ENCODE measurements around the gene VWA8. TPM values are rescaled to one million over a fixed set of nuclear protein-coding genes. Genes with fewer than 3 reads are reported as not detected.

Gene VWA8
- total RNA-seq, 4 donors from 2014 or later = 19.5 to 26.2 (median 21.6) TPM

DNA sequence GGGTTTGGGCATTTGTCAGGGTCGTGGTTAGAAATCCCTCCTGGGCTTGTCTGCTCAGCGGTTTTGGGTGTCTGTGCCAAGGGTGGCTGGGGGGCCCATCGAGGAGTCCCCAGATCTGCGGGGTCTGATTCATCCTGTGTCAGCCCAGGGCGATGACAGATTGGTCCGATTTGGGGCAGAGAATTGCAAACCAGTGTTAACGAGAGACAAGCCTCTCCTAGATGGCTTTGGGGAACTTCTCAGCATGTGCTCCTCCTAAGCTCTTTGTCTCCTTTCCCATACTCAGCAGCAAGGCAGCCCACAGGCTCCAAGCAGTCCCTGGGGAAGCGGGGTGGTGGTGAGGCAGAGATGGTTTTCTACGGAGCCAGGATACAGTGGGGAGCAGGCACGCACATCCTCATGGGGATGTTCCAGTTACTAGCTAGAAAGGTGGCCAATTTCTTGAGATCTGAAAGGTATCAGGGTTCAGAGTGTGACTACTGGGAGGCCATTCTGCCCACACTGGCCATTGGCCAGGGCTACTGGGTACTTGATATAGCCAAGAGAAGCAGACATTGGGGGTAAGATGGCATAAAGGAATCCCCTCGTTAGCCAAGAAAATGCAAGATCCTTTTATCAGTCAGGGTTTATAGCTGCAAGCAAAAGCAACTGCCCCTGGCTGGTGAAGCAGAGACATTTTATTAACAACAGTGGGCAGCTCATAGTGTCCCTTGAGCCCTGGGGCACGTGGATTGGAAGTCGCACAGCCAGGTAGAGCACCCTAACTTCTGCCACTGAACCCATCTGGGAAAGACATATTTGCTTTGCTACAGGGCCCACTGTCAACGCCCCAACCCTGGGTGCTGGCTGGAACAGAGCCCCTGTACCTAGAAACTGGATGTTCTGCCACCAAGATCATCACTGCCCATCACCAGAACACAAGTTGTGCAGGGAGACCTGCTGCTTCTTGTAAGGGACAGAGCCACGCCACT is 440.0 kb downstream of the VWA8 start:
- no peaks in the 10 kb centered on the region for H3K9me3 ChIP-seq
- intact Hi-C loops (cut with DNase I) = no loop called here
- H3K4me3 ChIP-seq = no peak overlapping the region
- no peaks in the 10 kb centered on the region for H3K36me3 ChIP-seq
- no peak overlapping the region for H3K27ac ChIP-seq (replicated peaks in 1 of 4)
- no peak for TF ChIP-seq POLR2AphosphoS5 (IDR thresholded peaks at IDR 0.05)
- TF ChIP-seq EP300 (IDR thresholded peaks at IDR 0.05) = no peak
- no peak for TF ChIP-seq POLR2A (IDR thresholded peaks at IDR 0.05; ENCODE audit: low read depth)
- no peak for TF ChIP-seq CTCF (IDR thresholded peaks at IDR 0.05)
- no peak for DNase-seq (ENCODE audit: extremely low spot score)
- no peaks in the 10 kb centered on the region for H3K27me3 ChIP-seq
- WGBS = 96% methylated on average over 14 of the region's 15 CpGs
- no peaks in the 10 kb centered on the region for H3K4me1 ChIP-seq

GRCh38 chr13:41520016-41520659 is 440.8 kb downstream of the VWA8 start:
- Histone ChIP-seq H3K27me3 (no peaks in the 10 kb centered on the region), H3K9me3 (no peaks in the 10 kb centered on the region), H3K4me1 (no peaks in the 10 kb centered on the region), H3K4me3 (no peak overlapping the region), H3K36me3 (no peaks in the 10 kb centered on the region), H3K27ac (replicated peaks in 1 of 4) (no peak overlapping the region)
- intact Hi-C loops (cut with DNase I) = no loop called here
- 90% methylated on average over 7 of the region's 7 CpGs for WGBS
- no peak for TF ChIP-seq EP300 (IDR thresholded peaks at IDR 0.05)
- no peak for TF ChIP-seq POLR2AphosphoS5 (IDR thresholded peaks at IDR 0.05)
- TF ChIP-seq CTCF (IDR thresholded peaks at IDR 0.05) = no peak
- TF ChIP-seq POLR2A (IDR thresholded peaks at IDR 0.05; ENCODE audit: low read depth) = no peak
- DNase-seq (ENCODE audit: extremely low spot score) = no peak

Small RNAs within 50 kb of the gene (small RNA-seq; reads per million reads assigned to genes)
- 0 to 0.17 (median 0) reads per million in 3 donors for gene RN7SL515P
- 0 reads per million in 3 donors for gene RNU6-74P
- 0 reads per million in 3 donors for gene RPS28P8

Other genes with a start within 250 kb of the VWA8 start
- 10 to 100 TPM; 15.0 to 20.8 (median 17.1) TPM for gene DGKH, start 87.5 kb upstream of the VWA8 start, total RNA-seq